Ovary (tissue), 3 donors: Measurements from ENCODE around the gene LMOD1.

Source experiments
- EP300 ChIP-seq: sonication (generic); formaldehyde crosslinking; IDR thresholded peaks from one replicate; pipeline ENCODE4 v1.6.1; 2017; ENCODE audit warnings: antibody characterized with exemption
- TF ChIP-seq, protein P1 (sequence below), 3 donors: fragments of 450-650 bp in 2 of 3; fragments of 200-600 bp in 1 of 3; IDR thresholded peaks; one replicate each; pipeline versions ENCODE4 v1.5.1 to v1.8.0; 2016 to 2022; ENCODE audit warnings: antibody characterized with exemption in 3 of 3, mild to moderate bottlenecking in 1 of 3
- donor health status: DM: no; HTN: no; CAD: no.

GRCh38 chr1:201946224-201946908 is at the start of gene LMOD1:
- TF ChIP-seq, protein P1, sequence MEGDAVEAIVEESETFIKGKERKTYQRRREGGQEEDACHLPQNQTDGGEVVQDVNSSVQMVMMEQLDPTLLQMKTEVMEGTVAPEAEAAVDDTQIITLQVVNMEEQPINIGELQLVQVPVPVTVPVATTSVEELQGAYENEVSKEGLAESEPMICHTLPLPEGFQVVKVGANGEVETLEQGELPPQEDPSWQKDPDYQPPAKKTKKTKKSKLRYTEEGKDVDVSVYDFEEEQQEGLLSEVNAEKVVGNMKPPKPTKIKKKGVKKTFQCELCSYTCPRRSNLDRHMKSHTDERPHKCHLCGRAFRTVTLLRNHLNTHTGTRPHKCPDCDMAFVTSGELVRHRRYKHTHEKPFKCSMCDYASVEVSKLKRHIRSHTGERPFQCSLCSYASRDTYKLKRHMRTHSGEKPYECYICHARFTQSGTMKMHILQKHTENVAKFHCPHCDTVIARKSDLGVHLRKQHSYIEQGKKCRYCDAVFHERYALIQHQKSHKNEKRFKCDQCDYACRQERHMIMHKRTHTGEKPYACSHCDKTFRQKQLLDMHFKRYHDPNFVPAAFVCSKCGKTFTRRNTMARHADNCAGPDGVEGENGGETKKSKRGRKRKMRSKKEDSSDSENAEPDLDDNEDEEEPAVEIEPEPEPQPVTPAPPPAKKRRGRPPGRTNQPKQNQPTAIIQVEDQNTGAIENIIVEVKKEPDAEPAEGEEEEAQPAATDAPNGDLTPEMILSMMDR (IDR thresholded peaks at IDR 0.05) = peak in 1 of 3 donors; percentile 13
- TF ChIP-seq EP300 = peak; percentile 36
